ENCODE measurements around the gene HDAC4.

DNA sequence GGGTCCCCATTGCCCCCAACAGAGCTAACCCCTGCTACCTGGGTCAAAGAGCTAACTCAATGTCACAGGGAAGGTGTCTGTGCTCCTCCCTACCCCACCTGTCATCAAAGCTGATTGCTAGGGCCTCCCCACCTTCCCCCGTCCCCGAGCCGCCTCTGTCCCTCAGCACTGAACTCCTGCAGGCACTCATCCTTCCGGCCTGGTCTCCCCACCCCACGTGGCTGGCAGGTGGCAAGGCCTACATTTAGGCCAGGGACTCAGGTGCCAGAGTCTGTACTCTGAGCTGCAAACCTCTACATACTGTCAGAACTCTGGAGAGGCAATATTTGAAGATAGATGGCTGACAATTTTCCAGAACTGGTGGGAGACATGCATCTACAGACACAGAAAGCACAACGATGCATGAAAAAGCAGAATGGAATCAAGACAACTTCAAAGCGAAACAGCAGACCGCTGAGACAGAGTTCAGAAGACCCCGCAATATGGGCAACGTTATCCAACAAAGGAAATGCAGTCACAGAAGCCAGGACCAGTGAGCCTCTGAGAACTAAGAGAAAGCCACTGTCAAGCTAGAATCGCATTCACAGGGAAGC is 195.8 kb downstream of the HDAC4 start:
- no peak for TF ChIP-seq CTCF (IDR thresholded peaks at IDR 0.05; ENCODE audit: low read length)
- TF ChIP-seq EZH2 (optimal IDR thresholded peaks at IDR 0.05; ENCODE audit: low read depth, low read length), result no peak
